KBM-7 (cell line): ENCODE measurements around the gene SNX12.
A peak's percentile ranks its signal among the peaks of the same experiment; 100 is the strongest.

Experiments used
- DNase-seq: peaks from one replicate; pipeline ENCODE4 v3.0.0-alpha.2; 2015
- in situ Hi-C: fragments of 300-500 bp; cut with MboI; formaldehyde crosslinking; loops from 2 replicates; pipeline ENCODE4 v1.14.3; 2020; ENCODE audit warnings: low sequenced_read_pairs, low pct_unique_long_range_greater_than_20kb, mixed read lengths

SNX12 gene

DNA sequence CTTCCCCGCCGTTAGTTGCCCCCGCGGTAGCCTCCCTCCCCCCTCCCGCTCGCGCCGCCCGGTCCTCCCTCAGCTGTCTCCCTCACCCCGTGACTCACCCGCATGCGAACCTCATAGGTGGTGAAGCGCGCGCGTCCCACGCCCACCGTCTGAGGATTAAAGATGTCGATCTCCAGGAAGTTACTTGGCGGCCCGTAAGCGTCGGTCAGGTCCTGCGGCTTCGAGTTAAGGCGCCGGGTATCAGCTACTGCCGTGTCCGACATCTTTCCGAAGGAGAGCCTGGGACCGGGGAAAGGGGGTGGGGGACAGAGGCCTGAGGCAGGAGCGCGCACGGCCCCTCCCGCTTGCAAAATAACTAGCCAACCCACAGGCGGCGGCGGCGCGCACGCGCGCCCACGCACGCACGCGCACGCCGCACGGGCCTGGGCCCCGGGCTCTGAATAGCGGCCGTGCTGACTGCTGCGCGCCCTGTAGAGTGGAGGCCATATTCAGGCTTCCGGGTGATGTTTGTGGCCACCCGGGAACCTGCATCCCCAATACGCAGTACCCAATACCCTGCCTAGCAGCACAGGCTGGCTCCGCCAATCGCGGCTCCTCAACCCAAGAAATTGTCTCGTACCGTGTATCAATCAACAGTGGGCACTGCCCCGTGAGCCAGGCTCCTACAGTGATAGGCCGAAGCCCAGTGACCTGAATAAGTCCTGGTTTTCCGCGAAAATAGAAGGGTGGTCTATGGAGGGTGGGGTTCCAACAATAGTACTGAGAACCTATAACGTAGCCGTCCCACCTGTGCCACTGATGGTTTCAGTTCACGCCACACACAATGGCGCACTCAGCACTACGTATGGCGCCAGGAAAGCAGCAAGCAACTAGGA, at the start of gene SNX12:
TSS of gene SNX12 (minus strand) at position 291 of the 875 bp plus-strand sequence. CDS start at position 263, 28 bp downstream.
- peak; percentile 99 for DNase-seq

DNA sequence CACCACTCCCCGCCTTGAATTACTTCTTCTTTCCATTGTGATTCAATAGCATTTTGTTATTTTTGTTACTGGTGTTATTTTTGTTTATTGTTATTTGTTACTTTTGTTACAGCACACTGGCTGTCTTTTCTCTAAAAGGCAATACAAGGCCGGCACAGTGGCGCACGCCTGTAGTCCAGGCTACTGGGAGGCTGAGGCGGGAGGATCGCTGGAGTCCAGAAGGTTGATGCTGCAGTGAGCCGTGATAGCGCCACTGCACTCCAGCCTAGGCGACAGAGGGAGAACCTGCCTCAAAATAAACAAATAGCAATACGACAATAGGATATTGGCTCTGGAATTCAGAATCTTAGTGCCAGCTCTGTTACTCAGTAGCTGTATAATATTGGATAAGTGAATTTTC, 49.2 kb upstream of the SNX12 start:
- no peak for DNase-seq
- in situ Hi-C loops = no loop called here

More for the DNA sequence above, at the start of gene SNX12:
- in situ Hi-C loops = no loop called here

DNA sequence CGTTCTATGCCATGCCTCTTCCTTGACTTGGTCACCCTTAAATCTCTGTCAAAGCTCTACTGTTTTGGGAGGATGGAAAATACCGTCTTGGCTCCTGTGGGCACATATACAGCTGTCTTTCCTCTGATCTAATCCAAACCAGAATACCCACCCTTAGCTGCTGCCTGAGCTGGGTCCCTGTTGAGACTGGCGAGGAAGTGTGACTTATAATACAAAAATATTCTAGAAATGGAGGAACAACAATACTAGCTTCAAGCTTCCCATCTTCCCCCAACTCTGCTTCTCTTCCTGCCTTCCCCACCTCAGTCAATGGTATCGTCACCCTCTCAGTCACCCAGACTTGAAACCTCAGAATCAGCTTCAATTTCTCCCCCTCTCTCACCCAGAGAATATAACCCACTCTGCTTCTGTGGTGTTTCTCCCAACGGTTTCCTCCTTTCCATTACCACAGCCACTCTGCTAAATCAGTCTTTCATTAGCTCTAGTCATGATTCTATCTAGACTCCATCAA, 43.8 kb upstream of the SNX12 start:
- in situ Hi-C loops = no loop called here
- DNase-seq = peak; percentile 58

- in situ Hi-C loops = no loop called here
- DNase-seq = peak; percentile 80
These were observed 43.2 kb upstream of the SNX12 start, which contains the start of gene IL2RG for GRCh38 chrX:71111141-71111843. TSS of gene IL2RG (minus strand) at chrX:71111577. CDS start at chrX:71111539, 38 bp downstream.

DNA sequence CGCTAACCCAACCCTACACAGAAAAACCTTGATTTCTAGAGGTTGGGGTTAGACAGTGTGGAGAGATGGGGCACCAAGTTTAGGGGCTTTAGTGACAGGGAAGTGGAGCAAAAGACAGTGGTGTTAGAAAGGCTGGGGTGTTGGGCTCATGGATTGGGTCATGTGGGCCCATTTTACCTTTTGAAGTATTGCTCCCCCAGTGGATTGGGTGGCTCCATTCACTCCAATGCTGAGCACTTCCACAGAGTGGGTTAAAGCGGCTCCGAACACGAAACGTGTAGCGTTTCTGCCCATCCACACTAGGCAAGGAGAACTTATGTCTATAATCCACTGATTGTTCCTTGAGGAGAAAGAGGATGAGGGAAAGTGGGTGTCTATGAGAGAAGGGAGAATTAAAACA, 40.9 kb upstream of the SNX12 start:
- in situ Hi-C loops = no loop called here
- no peak for DNase-seq

- DNase-seq = peak; percentile 84
- in situ Hi-C loops = no loop called here
These were observed 39.7 kb upstream of the SNX12 start for GRCh38 chrX:71107762-71108360.

- DNase-seq = no peak
- in situ Hi-C loops = no loop called here
These were observed 39.1 kb upstream of the SNX12 start for GRCh38 chrX:71107245-71107644.

GRCh38 chrX:71106427-71106826, 38.3 kb upstream of the SNX12 start, which contains the start of gene CXorf65:
TSS of gene CXorf65 (minus strand) at chrX:71106740. CDS start at chrX:71106556, 184 bp downstream.
- DNase-seq = no peak
- in situ Hi-C loops = no loop called here

DNA sequence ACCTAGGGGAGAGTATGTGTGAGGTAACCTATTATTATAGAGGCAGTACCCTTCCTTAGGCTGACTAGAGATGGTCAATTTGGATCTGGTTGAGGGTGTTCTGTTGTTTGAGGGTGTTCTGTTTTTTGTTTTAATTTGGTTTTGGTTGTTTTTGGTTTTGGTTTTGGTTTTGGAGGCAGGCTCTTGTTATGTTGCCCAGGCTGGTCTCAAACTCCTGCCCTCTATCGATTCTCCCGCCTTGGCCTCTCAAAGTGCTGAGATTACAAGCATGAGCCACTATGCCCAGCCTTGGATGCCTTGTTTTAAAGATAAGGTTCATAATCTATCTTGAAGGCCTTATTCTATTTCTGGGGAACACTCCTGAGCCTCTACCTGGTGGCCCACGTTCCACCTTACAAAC, 37.5 kb upstream of the SNX12 start:
- no peak for DNase-seq
- in situ Hi-C loops = no loop called here

GRCh38 chrX:71103110-71103983, 35.2 kb upstream of the SNX12 start:
- in situ Hi-C loops = no loop called here
- peak; percentile 88 for DNase-seq

DNA sequence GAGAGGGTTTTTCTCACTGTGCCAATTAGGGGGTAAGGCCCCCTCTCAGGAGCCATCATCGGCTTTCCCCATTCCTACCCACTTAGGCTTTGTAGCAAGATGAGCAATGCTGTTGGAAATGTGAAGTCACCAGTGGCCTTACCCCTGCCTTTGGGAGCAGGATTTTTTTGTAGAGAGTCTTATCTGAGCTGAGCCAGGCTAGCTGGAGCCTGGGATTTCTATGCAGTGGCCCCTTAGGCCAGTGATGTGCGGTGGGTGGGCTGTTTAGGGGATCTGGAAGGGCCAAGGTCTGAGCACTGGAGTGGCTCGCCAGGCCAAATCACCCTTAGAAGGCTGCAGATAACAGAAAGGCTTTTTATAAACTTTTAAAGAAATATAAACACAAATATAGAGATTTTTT, 34.2 kb upstream of the SNX12 start:
- DNase-seq = no peak
- in situ Hi-C loops = no loop called here

DNA sequence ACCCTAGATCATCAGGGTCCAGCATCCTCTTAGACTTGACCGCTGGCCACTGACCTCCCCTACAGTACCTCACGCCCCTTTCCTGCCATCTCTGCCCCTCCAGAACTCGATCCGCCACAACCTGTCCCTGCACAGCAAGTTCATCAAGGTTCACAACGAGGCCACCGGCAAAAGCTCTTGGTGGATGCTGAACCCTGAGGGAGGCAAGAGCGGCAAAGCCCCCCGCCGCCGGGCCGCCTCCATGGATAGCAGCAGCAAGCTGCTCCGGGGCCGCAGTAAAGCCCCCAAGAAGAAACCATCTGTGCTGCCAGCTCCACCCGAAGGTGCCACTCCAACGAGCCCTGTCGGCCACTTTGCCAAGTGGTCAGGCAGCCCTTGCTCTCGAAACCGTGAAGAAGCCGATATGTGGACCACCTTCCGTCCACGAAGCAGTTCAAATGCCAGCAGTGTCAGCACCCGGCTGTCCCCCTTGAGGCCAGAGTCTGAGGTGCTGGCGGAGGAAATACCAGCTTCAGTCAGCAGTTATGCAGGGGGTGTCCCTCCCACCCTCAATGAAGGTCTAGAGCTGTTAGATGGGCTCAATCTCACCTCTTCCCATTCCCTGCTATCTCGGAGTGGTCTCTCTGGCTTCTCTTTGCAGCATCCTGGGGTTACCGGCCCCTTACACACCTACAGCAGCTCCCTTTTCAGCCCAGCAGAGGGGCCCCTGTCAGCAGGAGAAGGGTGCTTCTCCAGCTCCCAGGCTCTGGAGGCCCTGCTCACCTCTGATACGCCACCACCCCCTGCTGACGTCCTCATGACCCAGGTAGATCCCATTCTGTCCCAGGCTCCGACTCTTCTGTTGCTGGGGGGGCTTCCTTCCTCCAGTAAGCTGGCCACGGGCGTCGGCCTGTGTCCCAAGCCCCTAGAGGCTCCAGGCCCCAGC, 32.7 kb upstream of the SNX12 start:
- no peak for DNase-seq
- in situ Hi-C loops = no loop called here

DNA sequence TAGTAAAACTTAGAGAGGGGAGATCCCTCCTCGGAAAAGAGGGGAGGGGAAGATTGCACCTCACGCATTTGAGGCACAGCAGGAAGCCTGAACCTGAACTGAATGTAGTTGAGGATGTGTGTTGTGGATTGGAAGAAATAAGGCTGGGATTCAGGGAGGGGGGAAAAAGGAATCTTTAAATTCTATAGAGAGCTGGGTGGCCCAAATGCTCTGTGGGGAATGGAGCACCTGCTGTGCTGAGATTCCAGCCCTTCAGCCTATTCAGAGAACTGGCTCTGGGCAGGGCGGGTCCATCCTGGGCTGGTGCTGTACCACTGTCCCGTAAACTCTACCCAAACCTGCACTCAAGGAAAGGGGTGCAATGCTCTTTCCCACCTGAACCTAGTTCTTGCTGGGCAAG, 31.6 kb upstream of the SNX12 start:
- DNase-seq = no peak
- in situ Hi-C loops = no loop called here

DNA sequence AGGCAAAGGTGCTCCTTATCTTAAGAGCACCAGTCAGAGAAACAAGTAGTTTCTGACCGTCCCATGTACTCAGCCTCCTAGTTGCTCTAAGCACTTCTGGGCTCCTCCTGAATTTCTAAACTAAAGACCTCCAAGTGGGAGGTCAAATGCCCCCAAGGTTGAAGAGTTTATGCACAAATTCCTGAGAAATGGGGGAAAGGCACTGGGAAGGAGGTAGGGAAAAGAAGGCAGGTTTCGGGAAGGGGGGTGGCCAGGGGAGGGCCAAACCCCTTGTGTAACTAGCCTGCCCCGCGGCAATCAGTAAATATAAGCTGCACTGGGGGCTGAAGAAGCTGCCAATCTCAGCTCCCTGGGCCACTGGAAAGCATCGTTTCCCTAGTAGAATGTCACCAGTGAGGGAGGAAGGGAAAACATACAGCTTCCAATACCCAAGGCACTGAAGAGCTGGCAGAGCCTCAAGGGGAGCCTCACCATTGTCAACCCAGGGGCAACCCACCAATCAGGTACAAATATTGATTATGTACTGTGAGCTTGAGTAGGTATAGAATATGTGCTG, 30.9 kb upstream of the SNX12 start:
- no peak for DNase-seq
- in situ Hi-C loops = no loop called here

DNA sequence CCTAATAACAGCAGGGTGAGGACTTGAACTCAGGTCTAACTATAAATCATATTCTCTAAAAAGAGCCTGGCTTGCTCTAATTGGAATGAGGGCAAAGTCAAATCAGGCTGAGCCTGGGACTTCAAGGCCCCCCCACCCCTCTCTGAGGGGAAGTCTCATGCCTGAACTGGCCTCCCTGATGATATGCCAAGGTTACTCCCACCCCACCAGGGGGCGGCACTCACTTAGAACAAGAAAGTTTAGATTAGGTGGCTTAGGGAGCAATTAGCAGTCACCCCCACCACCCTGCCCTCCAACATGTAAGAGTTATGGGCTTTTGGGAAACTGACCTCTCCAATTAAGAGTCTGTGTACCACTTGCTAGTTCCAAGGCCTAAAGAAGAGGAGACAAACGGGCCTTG, 30.2 kb upstream of the SNX12 start:
- in situ Hi-C loops = no loop called here
- DNase-seq = peak; percentile 87

- in situ Hi-C loops = no loop called here
- no peak for DNase-seq
These were observed 28.6 kb upstream of the SNX12 start for GRCh38 chrX:71096760-71097032.

GRCh38 chrX:71095981-71096759, 28.0 kb upstream of the SNX12 start:
- in situ Hi-C loops = no loop called here
- DNase-seq = peak; percentile 80
